HL-60 (cell line): ENCODE measurements around the gene SKIC8.

ENCODE experiments used
- CTCF ChIP-seq: IDR thresholded peaks from one replicate; pipeline ENCODE4 v1.5.1; 2011; ENCODE audit warnings: low read length, control low read depth, inconsistent platforms; ENCODE audit not compliant: insufficient read depth
- GABPA ChIP-seq: IDR thresholded peaks from 2 replicates; pipeline ENCODE4 v1.6.1; 2012; ENCODE audit warnings: low read depth
- REST ChIP-seq: IDR thresholded peaks from 2 replicates; pipeline ENCODE4 v1.6.1; 2012; ENCODE audit warnings: low read depth; ENCODE audit not compliant: insufficient replicate concordance

DNA sequence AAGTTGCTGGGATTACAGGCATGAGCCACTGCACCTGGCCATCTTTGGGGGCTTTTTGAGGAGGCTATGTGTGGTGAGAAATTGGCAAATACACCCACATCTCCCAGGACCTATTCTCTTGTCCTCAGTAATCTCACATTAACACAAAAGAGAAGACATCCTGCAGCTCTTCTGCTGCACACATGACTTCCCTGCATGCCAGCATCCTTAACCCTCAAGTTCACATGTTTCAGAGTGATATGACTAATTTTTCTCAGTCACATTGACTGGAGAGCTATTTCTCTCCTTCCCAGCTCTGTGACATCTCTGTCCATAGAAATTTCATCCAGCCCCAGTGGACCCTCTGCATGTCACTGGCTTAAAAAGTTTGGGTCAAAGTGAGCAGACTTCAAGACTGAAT lies 1.9 kb upstream of the SKIC8 start:
- TF ChIP-seq CTCF (no peak), GABPA (no peak), REST (no peak)
